GM18907 (cell line): Measurements from ENCODE around the gene ASCC3.
"Not testable (repeated sequence)": the region's sequence is repeated elsewhere in the genome, so short reads cannot be mapped to it uniquely, and the experiment has no call there.

Experiments
- ATAC-seq: cut with Tn5 transposase; IDR thresholded peaks from one replicate; pipeline ENCODE4 v1.9.1; 2021; ENCODE audit warnings: mild to moderate bottlenecking, moderate library complexity; ENCODE audit not compliant: unreplicated experiment

ASCC3 gene

DNA sequence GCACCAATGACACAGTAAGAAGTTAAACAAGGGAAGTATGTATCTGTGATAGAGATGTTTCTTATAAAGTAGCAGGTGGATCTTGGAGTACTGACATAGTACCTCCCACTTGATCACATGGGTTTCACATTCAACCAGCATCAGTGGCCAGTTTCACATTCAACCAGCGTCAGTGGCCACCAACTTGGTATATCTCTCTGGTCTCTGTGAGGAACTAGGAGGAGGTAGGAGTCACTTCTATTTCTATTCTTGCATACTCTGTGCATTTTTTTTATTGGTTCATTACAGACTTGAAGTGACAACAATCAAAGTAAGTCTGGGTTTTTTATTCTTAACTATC lies 216.1 kb downstream of the ASCC3 start:
- peak; percentile 99 for ATAC-seq

DNA sequence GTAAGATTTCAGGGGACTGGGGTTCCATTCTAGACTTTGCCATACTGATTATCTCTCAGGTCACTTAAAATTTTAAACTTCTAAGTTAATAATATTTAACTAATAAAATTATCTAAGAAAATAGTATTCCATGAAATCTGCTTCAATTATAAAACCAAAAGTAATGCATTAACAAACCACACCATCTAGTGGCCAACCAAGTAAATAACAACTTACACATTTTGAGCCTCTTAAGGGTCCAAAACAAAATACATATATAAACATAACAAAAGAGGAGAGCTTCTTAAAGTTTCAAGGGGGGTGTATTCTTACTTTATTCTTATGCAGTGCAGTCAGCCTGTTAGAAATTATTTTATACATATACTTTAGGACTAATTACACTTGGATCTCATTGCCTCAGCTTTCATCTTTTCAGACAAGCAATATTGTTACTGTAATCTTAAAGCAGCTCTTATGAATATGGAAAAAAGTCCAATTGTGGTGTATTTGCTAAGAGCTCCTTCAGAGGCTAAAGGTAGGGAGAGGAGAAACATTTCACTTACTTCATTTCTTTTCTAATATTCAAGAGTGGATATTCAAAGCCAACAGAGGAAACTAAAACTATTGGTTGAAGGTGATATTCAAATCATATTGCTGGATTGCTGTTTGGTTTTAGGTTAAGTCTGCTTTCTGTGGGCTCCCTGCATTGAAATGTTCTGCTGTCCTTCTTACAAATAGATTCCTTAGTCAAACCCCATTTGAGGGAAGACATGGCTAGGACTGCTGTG lies 216.7 kb downstream of the ASCC3 start:
- peak; percentile 34 for ATAC-seq

DNA sequence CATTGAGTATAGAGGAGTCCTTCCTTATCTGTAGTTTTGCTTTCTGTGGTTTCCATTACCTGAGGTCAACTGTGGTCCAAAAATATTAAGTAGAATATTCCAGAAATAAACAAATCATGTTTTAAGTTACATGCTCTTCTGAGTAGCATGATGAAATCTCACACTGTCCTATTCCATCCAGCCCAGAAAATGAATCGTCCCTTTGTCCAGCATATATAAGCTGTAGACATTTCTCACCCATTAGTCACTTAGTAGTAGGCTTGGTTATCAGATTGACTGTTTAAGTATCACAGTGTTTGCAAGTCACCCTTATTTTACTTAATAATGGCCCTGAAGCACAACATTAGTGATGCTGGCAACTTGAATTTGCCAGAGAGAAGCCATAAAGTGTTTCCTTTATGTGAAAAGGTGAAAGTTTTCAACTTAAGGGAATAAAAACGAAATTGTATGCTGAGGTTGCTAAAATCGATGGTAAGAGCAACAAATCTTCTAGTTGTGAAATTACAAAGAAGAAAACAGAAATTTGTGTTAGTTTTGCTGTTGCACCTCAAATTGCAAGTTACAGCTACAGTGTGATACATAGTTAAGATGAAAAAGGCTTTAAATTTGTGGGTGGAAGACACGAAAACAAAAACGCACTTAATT lies 217.8 kb downstream of the ASCC3 start:
- ATAC-seq = no peak

DNA sequence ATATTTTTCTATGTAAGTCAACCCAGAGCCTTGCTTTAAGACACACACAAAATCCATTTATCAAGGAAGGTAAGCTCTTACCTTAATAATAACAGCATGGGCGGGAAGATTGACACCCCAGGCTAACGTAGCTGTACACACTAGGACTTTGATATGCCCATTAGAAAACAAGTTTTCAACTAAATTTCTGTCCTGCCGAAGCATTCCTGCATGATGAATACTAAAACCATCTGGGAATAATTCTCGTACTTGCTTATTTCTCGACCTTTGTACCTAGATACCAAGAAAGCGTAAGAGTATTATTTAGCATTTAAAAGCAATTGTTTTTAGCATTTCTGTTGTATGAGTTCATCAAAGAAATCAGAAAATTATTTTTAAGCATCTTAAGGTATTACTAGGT lies 218.9 kb downstream of the ASCC3 start:
- ATAC-seq = no peak

DNA sequence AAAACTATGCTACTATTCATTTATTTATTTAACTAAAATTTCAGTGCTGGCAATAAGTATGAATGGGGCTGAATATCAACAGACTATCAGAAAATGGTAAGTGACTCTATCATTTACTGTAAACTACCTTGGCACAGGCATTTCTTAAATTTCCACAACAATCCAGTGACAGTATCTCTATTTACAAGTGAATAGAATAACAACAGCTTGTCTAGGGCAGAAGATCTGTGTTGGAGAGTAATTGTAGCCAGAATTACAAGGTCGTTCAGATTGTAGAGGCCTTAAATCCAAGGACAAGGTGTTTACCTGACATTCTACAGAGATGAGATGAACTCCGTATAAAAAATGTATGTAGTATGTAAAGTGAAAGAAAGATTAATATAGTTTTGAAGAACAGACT lies 222.6 kb downstream of the ASCC3 start:
- no peak for ATAC-seq

DNA sequence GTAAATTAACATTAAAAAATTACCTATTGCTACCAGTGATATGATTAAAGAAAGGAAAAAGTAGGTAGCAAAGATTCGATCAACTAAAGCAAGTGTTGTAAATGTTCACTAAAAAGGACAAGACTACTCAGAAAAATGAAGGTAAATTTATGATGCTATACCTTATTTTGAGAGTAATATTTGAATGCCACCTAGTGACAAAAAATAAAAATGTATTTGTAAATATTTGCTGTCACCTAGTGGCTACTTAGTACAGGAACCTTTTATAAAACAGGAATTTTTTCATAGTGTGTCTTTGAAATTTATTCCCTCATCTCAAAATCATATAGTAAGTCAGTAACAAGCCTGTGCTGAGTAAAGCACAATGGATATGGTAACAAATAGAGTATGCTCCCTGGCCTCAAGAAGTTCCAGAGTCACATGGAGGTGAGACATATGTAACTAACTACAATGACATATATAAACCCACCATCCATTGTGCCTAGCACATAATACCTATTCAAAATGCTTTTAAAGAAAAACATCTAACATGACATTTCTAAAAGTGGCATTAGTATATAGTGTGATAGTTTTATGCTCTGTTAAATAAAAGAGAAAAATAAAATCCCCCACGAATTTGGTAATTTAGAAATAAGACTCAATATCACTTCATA lies 223.3 kb downstream of the ASCC3 start:
- peak; percentile 59 for ATAC-seq

DNA sequence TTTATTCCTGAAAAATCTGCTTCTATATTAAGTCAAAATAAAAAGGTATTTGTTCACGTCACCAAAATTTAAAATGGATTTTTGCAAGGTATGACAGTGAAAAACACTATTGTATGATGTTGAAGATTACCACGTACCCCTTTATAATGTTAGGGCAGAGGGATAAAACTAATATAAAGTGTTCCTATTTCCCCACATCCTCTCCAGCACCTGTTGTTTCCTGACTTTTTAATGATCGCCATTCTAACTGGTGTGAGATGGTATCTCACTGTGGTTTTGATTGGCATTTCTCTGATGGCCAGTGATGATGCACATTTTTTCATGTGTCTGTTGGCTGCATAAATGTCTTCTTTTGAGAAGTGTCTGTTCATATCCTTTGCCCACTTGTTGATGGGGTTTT lies 240.0 kb downstream of the ASCC3 start:
- not testable (repeated sequence) for ATAC-seq

DNA sequence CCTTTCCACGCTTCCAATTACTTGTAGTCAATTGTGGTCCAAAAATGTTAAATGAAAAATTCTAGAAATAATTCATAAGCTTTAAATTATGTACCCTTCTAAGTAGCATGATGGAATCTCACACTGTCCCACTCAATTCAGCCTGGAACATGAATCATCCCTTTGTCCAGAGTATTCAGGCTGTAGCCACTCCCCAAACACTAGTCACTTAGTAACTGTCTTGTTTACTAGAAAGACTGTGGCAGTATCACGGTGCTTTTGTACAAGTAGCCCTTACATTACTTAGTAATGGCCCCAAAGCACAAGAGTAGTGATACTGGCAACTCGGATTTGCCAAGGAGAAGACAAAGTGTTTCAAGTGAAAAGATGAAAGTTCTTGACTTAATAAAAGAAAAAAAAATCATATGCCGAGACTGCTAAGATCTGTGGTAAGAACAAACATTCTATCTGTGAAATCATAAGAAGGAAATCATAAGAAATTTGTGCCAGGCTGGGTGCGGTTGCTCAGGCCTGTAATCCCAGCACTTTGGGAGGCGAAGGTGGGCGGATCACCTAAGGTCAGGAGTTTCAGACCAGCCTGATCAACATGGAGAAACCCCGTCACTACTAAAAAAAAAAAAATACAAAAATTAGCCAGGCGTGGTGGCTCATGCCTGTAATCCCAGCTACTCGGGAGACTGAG lies 247.9 kb downstream of the ASCC3 start:
- no peak for ATAC-seq

DNA sequence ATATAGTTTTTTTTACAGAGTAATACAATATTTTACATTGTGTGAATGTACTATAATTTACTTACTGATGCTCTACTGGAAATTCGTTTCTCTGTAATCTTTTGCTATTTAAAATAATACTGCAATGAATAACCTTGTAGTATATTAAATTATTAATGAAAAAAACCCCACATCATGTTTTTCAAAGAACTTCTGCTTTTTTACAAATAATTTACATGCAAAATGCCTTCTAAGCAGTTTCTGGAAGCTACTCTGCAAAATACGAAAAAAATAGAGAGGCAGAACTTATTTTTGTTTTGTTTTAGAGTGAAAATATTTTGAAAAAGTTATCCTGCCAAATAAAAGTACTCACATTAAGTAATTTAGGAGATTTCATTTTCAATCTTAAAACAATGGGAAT lies 250.6 kb downstream of the ASCC3 start:
- ATAC-seq = no peak

DNA sequence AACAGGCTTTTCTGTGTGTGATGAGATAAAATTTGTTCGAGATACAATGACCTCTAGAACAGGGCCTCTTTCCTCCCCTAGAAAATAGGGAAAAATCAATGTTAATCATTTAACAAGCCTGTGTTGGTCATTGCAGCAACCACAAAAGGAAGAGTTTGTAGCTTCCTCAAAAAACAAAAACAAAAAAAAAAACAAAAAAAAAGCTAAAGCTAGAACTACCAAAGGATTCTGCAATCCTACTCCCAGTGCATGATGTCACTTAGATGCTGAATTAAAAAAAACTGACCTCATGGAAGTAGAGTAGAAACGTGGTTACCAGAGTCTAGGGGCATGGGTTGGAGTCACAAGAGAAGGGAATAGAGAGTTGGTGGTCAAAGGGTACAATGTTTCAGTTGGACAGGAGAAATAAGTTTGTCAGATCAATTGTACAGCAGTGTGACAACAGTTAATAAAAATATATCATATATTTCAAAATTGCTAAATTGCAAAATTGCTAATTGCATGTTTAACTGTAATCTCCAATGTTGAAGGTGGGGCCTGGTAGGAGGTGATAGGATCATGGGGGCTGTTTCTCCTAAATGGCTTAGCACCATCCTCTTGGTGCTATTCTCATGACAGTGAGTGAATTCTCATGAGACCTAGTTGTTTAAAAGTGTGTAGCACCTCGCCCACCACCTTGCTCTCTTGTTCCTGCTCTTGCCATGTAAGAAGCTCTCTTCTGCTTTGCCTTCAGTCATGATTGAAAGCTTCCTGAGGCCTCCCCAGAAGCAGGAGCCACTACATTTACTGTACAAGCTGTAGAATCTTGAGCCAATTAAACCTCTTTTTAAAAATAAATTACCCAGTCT lies 253.0 kb downstream of the ASCC3 start:
- ATAC-seq = no peak

DNA sequence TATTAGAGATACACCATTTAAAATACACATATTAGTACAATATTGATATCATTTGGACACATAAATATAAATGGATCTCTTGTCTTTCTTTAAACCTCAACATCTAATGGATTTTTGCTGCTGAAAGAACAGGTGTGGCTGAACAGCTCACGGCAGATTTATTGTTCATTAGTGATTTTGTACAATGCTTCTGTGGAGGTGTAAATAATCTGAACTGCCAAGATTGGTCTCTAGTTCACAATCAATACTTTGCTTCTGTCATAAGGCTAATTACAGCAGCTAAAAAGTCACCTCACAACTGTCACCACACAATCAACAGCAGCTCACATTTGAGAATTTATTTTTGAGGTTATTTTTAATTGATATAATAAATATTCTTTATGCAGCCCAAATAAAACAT lies 254.4 kb downstream of the ASCC3 start:
- ATAC-seq = no peak

DNA sequence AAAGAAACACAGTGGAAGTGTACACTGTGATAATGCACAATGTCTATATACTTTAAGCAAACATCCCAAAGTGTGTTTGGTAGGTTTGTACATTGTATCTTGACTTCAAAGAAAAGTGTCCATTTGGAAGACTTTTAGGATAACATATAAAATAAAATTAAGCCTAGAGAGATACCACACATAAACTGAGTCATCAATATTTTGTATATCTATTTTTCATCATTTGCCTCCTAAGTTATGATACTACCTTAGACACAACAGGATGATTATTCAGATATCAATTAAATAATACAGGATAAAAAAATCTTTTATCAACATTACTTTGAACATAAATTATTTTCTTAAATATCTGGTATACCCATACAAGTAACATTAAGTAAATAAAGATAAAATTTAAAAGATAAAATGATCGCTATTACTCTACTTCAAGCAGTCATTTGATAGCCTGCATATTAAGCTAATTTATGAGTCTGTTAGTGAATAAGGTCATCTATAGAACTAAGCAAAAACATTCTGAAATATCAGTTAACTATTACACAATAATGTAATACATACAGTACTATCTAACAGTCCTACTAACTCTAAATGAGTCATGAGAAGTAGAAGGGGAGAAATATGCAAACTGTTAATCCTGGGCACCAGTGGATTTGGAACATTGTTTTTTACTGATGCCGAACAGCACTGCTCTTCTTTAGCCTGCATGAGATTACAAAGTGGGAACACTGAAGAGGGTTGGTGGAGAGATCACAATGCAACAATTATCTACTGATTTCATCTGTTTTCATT lies 258.0 kb downstream of the ASCC3 start:
- ATAC-seq = no peak

DNA sequence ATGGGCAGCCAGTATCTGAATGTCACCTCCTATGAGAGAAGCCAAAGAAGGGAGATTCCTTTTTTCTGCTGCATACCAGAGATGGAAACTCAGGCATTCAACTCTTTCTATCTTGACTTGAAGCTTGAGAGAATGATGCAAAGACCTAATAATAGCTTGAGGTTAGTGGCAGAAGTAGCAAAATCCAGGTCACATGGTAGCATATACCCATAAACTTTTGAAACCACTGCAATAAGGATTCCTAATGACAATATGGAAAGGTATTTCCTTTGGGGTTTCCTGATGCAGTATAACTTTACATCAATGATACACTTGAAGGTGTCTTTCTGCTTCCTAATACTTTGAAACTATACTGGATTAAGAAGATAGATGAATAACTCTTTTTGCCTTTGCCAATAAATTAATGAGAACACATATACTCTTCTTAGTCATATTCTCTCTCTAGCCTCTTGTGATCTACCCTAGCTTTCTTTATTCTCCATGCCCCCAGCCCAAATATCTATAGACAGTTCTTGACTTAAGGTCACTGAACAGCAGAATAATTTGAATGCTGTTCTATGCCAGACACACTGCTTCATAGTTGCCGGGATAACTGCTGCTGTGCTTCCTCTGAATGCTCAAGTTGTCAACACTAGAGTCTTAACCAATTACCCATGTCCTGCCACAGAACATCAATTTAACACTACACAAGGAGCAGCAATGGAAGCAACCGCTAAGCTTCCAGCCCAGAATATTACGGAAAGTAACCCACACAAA lies 260.9 kb downstream of the ASCC3 start:
- ATAC-seq = no peak

DNA sequence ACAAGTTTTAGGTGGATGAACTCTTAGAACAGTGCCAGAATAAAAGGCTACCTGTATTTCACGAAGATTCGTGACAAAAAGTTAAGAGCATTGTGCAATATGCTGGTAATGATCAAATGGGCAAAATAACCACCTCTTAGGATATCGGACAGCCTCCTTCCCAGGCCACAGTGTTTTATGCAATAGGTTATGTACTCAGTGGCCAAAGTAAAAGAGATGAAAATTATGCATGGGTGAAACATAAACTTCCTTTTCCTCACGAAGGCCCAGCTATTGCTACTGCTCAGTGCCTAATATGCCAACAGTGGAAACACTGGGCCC lies 262.8 kb downstream of the ASCC3 start:
- no peak for ATAC-seq

DNA sequence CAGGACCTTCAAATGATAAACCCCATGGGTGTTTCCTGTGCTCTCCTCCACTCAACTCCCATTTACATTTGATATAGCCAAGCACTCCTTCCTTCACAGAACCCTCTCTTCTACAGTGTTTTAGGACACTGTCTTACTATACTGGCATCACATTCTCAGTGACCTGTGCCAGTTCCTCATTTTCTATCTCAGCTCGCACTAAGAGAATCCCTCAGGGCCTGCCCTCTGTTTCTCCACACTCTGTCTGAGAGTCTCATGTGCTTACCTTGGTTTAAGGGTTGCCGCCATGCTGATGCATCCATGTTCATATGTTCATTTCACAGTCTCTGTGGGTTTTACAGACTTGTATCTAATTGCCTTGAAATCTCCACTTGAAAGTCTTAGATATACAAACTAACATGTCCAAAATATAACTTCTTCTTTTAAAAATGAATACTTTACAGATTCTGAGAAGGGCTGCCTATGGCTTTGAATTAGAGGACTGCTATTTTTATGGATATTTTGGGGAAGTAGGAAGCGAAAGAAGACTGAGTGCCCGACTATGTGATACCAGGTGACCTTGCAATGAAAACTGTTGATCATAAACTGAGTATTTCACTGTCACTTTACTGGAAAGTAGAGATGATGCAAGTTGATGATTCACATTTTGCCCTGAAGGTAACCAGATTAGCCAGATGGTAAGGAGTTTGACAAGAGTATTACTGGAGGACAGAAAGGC lies 263.3 kb downstream of the ASCC3 start:
- peak; percentile 84 for ATAC-seq

DNA sequence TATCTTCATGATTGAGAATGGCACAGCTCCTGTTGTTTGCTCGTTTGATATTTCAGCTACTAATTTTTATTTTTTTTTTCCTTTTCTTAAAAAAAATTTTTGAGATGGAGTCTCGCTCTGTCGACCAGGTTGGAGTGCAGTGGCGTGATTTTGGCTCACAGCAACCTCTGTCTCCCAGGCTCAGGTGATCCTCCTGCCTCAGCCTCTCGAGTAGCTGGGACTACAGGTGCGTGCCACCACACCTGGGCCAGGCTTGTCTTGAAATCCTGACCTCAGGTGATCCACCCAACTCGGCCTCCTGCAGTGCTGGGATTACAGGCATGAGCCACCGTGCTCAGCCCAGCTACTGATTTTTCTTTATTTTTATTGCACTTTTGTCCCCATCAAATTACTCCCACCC lies 266.2 kb downstream of the ASCC3 start:
- no peak for ATAC-seq

DNA sequence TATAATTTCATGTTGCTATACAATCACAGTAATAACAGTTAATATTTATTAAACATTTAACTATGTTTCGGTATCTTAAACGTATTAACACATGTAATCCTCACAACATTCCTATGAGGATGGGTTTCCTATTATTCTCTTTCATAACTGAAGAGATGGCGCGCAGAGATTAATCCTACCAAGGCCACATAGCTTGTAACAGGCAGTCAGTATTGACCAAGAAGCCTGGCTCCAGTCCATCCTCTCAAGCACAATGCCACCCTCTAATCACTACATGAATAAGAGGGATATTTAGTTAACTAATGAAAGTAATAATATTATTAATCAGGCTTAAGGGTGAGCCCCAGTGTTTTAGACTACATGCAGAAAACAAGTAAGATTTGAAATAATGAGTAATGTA lies 266.7 kb downstream of the ASCC3 start:
- ATAC-seq = no peak

DNA sequence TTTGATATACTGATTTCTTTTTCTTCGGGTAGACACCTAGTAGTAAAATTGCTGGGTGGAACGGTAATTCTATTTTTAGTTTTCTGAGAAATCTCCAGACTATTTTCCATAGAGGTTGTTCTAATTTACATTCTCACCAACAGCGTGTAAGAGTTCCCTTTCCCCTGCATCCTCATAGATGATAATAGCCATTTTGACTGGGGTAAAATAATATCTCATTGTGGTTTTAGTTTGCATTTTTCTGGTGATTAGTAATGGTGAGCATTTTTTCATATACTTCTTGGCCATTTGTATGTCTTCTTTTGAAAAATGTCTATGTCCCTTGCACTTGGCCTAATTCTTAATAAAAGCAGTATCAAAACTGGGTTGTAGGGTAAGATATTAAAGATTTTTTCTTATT lies 267.5 kb downstream of the ASCC3 start:
- ATAC-seq = no peak

DNA sequence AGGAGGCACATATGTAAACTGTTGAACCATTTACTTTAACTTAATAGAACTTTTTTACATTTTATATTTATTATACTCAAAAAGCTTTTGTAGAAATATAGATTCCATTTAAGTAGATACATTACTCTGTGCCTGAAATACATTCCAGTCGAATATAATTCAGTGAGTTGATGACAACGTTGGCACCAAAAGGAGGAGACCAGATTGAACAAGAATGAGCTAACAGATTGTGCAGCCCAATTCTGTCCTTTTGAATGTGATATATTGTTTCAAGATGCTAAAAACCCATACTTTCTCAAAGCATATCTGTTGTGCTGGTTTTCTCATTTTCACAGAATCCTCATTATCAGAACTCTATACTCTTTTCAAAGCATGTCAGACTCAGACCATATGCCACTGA lies 269.0 kb downstream of the ASCC3 start:
- no peak for ATAC-seq
